GM19324 (cell line): ENCODE measurements around the gene SEL1L2.

ENCODE experiments used
- ATAC-seq: cut with Tn5 transposase; IDR thresholded peaks from one replicate; pipeline ENCODE4 v1.9.1; 2021; ENCODE audit warnings: mild to moderate bottlenecking, moderate library complexity; ENCODE audit not compliant: unreplicated experiment, low FRiP score

The SEL1L2 gene

DNA sequence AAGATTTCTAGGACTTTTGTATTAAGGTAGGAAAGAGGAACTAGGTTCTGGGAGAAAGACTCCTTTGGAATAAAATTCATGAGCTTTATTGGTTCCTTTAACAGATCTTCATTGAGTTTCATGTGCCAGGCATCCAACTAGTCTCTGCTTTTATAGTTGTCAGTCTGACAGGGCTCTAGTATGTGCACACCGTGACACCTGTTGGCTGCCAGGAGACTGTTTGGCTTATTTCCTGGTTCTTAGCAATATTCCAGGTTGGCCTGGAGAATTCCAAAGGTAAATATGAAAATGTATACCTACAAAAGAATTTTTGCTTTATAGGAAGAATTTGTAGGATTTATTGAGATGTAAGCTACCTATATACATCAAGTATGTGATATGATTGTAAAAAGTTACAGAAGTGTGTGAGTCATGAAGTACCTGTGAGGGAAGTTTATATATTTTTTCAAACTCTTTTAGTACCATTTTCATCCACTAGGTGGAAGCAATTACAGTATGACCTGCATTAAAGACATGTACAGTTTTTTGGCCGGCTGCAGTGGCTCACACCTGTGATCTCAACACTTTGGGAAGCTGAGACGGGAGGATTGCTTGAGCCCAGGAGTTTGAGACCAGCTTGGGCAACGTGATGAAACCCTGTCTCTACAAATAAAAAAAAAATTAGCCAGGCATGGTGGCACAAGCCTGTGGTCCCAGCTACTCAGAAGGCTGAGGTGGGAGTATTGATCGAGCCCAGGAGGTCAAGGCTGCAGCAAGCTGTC lies 170.3 kb downstream of the SEL1L2 start:
- peak; percentile 56 for ATAC-seq

DNA sequence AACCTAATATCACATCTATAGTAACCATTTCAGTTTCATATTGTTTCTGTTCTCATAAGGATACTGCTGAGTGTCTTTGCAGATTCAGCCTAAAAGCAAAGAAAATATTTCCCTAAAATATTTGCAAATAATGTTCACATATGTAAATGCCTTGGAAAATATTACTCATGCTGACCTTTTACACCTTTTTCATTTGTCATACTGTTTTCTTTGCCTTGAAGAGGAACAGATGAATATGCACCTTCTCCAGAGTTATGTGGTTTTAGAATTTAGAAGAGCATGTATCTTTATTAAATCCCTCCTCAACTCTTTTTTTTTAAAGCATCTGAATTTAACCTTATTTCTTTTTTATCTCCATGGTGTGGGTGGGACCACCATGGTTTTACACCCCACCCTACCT lies 173.1 kb downstream of the SEL1L2 start:
- no peak for ATAC-seq

DNA sequence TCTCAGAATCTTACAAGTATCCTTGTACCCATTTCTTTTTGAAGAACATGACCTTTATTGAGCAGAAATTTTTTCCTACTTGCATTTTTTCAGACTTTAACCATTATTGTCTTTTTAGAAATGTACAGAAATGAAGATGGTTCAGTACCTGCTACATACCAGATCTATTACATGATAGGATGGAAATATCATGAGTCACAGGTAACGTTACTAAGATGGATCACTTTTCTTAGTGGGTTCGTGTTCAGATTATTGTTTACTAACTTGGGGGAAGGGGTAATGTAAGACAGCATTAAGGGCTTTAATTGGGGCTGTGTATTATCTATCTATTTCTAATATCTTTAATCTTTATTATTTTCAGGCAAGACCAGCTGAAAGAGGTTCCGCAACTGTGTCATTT lies 173.7 kb downstream of the SEL1L2 start:
- no peak for ATAC-seq

DNA sequence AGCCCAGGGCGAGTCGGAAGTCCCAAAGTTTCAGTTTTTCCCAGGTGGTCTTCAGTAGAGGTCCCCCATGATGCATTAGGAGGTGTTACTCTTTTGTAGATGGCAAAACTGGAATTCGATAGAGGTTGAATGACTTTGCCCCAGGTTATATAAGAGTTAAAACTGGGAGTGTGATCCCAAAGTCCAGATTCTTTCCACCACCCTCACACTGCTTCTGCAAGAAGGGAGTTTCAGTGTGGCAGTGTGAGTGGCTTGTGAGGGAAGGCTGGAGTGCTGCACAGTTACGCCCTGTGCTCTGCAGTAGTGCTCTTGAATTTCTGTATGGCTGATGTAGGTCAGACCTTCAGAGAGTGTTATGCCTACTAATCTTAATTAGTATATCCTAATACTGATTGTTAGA lies 175.7 kb downstream of the SEL1L2 start:
- ATAC-seq: no peak

DNA sequence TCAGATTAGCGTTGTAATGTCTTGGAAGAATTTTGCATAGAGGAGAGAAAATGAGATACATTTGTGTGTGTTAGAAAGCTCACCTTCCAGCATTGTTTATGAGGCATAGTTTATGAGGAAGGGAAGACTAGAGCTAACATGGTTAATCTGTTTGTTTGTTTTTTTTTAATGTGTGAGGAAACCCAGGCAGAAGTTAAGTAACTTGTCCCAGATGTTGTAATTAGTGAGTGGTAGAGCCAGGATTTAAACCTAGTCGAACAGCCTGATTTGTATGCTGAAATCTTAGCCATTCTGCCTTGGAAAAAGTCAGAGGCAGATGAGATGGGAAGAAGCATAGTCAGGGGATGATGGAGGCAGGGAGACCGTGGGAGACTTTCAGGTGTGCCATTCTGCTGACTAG lies 176.5 kb downstream of the SEL1L2 start:
- no peak for ATAC-seq

DNA sequence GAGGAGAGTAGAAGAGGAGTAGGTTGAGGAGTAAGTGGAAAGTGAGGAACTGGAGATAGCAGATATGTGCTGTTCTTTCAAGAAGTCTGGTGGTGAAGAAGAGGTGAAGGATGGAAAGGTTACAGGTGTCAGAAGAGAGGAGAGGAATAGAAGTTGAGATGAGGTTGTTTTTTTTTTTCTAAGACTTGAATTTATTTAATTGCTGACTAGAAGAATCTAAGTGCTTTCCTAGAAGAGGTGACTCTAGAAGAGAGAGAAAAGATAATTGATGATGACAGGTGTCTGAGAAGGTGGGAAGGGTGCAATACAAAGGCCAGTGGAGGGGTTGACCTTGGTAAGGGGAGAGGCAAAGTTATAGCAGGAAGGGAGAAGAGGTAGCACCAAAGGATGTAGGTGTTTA lies 180.0 kb downstream of the SEL1L2 start:
- ATAC-seq: no peak

DNA sequence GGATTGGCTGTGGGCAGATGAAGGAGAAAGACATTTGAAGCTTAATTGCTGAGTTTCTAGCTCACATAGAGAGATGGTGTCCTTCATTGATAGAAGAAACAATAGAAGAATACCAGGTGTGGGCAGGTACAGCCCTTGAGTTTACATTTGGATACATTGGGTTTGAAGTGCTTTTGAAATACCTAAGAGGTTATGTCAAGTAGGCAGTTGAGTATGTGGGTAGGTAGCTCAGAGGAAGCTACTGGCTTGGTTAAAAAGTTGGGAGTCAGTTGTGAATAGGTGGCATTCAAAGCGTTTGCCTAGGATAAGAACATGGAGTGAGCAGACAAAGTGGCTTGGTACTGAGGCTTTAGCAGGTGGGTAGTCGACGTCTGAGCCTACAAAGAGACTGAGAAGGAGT lies 180.6 kb downstream of the SEL1L2 start:
- ATAC-seq: no peak

DNA sequence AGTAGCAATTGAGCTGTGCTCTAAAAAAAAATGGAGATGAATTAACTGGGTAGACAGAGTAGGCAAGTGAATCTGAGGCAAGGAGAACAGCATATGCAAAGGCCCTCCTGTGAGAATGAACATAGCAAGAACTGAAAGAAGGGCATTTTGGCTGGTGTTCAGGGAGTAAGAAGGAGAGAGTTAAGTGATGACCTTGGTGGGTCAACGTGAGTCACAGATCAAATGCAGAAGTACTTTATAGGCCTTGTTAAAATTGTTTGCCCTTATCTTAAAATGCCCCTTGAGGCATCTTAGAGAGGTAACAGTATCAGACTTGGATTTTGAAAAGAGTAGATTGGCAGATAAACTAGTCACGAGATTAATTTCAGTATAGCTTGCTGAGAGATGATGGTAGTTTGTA lies 181.0 kb downstream of the SEL1L2 start:
- no peak for ATAC-seq

DNA sequence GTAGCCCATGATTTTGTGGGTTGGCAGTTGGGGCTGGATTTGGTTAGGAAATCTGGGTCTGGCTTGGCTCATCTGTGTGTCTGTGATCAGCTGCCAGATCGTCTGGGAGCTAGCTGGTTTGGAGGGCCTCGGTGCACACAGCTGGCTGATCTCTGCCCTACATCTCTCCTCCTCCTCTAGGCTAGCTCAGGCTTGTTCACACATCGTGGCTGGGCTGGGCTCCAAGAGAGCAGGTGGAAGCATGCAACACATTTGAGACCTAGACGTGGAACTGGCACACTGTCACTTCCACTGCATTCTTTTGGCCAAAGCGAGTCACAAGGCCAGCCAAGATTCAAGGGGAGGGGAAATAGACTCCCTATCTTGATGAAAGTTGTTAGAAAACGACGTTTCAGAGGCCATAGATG lies 189.7 kb downstream of the SEL1L2 start:
- no peak for ATAC-seq

DNA sequence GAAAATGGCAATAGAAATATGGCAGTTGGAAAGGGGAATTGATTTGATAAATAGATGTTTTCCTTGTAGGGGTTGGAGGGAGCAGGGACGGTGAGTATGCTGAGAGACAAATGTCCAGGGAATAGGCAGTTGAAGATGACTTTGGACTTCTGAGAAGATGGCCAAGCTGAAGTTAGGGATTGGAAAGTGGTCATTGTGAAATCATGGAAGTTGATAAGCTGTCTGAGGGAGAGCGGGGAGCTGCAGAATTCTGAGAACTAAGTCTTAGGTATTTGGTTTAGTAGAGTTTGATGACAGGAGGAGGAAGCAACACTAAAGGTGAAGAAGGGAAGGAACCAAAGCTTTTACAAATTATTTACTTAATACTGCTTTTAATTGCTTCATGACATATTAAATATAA lies 190.4 kb downstream of the SEL1L2 start:
- ATAC-seq: no peak
